ENCODE results near the gene C5orf63. TPM values are rescaled to one million over a fixed set of nuclear protein-coding genes. Genes with fewer than 3 reads are reported as not detected.
"Not testable (repeated sequence)": the region's sequence is repeated elsewhere in the genome, so short reads cannot be mapped to it uniquely, and the experiment has no call there.

C5orf63 gene
- 1 to 10 TPM; 4.1 to 4.5 TPM for polyA plus RNA-seq

DNA sequence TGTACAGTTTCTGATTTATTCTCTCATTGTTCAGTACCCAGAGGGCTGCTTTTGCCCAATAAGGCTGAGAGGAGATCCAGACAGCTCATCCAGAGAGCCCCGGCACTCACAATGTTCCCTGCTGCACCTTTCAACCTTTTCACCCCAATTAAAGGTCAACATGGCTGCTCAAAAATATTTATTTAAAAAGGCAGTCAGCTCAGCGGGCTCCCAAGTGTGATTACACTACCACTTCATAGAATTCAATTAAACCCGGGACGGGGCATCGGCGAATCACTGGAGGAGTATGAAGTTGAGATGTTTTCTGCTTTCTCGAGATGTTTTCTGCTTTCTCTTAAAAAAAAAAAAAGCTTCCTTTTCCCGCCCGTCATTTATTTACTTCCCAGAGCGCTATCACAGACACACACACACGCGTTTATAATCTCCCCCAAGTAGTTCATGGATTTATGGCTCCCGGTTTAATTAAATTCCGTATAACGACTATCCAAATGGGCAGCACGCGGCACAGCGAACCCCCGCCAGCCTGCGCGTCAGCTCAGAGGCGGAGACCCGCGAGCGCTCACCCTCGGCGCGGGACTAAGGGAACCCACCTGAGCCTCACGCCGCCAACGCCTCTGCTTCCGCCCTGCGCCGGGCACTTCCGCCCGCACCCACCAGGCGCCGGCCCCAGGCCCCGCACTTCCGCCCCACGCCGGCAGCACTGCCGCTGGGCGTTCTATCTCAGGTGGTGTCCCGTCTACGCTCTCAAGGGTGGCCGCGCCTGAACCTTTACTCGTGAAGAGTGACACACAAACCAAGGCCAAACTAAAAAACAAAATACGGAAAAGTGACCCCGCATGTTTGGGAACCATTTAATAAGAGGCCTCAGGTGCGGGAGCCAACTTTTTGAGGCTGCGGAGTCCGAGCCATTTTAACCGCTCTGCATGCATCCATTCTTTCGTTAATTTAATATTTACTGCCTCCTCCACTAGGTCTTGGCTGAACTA, at the start of gene C5orf63:
TSS of gene C5orf63 (minus strand) at position 642 of the 986 bp plus-strand sequence. CDS start 14,507 bp downstream, outside the sequence.
- Histone ChIP-seq H3K36me3 (ENCODE audit: control insufficient read depth in 2 of 2, insufficient read depth in 2 of 2, low read length in 1 of 2) (no peaks in the 10 kb centered on the region), H3K9me3 (ENCODE audit: control insufficient read depth in 2 of 2, insufficient read depth in 1 of 2, low read depth in 1 of 2, low read length in 1 of 2) (no peaks in the 10 kb centered on the region), H3K27ac (ENCODE audit: low read depth in 2 of 2, low read length in 1 of 2) (peak within 1 kb of the TSS in 1 of 2 donors; percentile 57), H3K4me1 (ENCODE audit: control insufficient read depth in 2 of 2, insufficient read depth in 2 of 2, low read length in 1 of 2) (no peaks in the 10 kb centered on the region), H3K27me3 (ENCODE audit: control insufficient read depth in 1 of 2, insufficient read depth in 2 of 2, low read length in 2 of 2) (no peaks in the 10 kb centered on the region), H3K4me3 (ENCODE audit: low read depth in 1 of 2, low read length in 2 of 2) (peak within 1 kb of the TSS; percentile 65 to 71)
- WGBS, 2 donors: 19 to 20% methylated on average over 56 of the region's 56 CpGs

GRCh38 chr5:127112347-127112864, 39.1 kb upstream of the C5orf63 start:
- WGBS, 2 donors: 94 to 96% methylated on average over 3 of the region's 3 CpGs
- Histone ChIP-seq H3K9me3 (ENCODE audit: control insufficient read depth in 2 of 2, insufficient read depth in 1 of 2, low read depth in 1 of 2, low read length in 1 of 2) (no peaks in the 10 kb centered on the region), H3K4me3 (ENCODE audit: low read depth in 1 of 2, low read length in 2 of 2) (no peak overlapping the region), H3K27me3 (ENCODE audit: control insufficient read depth in 1 of 2, insufficient read depth in 2 of 2, low read length in 2 of 2) (no peaks in the 10 kb centered on the region), H3K36me3 (ENCODE audit: control insufficient read depth in 2 of 2, insufficient read depth in 2 of 2, low read length in 1 of 2) (no peaks in the 10 kb centered on the region), H3K27ac (ENCODE audit: low read depth in 2 of 2, low read length in 1 of 2) (no peak overlapping the region), H3K4me1 (ENCODE audit: control insufficient read depth in 2 of 2, insufficient read depth in 2 of 2, low read length in 1 of 2) (no peaks in the 10 kb centered on the region)

GRCh38 chr5:127111112-127111511, 37.8 kb upstream of the C5orf63 start:
- WGBS, 2 donors: 74 to 75% methylated on average over 2 of the region's 2 CpGs
- Histone ChIP-seq H3K4me3 (ENCODE audit: low read depth in 1 of 2, low read length in 2 of 2) (no peak overlapping the region), H3K27ac (ENCODE audit: low read depth in 2 of 2, low read length in 1 of 2) (no peak overlapping the region), H3K9me3 (ENCODE audit: control insufficient read depth in 2 of 2, insufficient read depth in 1 of 2, low read depth in 1 of 2, low read length in 1 of 2) (no peaks in the 10 kb centered on the region), H3K27me3 (ENCODE audit: control insufficient read depth in 1 of 2, insufficient read depth in 2 of 2, low read length in 2 of 2) (no peaks in the 10 kb centered on the region), H3K36me3 (ENCODE audit: control insufficient read depth in 2 of 2, insufficient read depth in 2 of 2, low read length in 1 of 2) (no peaks in the 10 kb centered on the region), H3K4me1 (ENCODE audit: control insufficient read depth in 2 of 2, insufficient read depth in 2 of 2, low read length in 1 of 2) (no peaks in the 10 kb centered on the region)

DNA sequence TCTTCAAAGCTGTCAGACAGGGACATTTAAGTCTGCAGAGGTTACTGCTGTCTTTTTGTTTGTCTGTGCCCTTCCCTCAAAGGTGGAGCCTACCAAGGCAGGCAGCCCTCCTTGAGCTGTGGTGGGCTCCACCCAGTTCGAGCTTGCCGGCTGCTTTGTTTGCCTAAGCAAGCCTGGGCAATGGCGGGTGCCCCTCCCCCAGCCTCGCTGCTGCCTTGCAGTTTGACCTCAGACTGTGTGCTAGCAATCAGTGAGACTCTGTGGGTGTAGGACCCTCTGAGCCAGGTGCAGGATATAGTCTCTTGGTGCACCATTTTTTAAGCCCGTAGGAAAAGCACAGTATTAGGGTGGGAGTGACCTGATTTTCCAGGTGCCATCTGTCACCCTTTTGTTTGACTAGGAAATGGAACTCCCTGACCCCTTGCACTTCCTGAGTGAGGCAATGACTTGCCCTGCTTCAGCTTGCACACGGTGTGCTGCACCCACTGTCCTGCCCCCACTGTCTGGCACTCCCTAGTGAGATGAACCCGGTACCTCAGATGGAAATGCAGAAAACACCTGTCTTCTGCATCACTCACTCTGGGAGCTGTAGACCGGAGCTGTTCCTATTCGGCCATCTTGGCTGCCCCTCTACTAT, 35.4 kb upstream of the C5orf63 start:
- H3K27ac ChIP-seq (ENCODE audit: low read depth in 2 of 2, low read length in 1 of 2); H3K4me3 ChIP-seq (ENCODE audit: low read depth in 1 of 2, low read length in 2 of 2); H3K27me3 ChIP-seq (ENCODE audit: control insufficient read depth in 1 of 2, insufficient read depth in 2 of 2, low read length in 2 of 2); H3K9me3 ChIP-seq (ENCODE audit: control insufficient read depth in 2 of 2, insufficient read depth in 1 of 2, low read depth in 1 of 2, low read length in 1 of 2); H3K36me3 ChIP-seq (ENCODE audit: control insufficient read depth in 2 of 2, insufficient read depth in 2 of 2, low read length in 1 of 2); H3K4me1 ChIP-seq (ENCODE audit: control insufficient read depth in 2 of 2, insufficient read depth in 2 of 2, low read length in 1 of 2): not testable (repeated sequence)
- WGBS, 2 donors: 50 to 59% methylated on average over 9 of the region's 9 CpGs

DNA sequence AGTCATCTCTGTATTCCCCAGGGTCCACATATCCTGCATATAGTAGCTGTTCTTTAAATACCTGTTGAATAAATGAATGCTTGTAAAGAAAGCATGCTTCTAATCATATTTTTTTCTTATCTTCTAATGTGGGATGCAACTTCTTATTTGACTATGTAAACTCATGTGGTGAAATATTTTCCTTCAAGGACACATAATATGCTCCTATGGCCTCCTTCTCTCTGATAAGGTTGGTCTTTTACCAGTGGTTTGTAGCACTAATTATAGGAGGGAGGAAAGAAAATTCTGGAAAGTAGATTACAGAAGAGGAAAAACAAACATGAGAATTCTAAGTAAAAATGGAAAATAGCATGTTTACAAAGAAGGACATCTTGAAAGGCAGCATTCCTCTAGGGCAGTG, 28.6 kb upstream of the C5orf63 start:
- no peak overlapping the region for H3K4me3 ChIP-seq (ENCODE audit: low read depth in 1 of 2, low read length in 2 of 2)
- H3K36me3 ChIP-seq (ENCODE audit: control insufficient read depth in 2 of 2, insufficient read depth in 2 of 2, low read length in 1 of 2): no peaks in the 10 kb centered on the region
- no peaks in the 10 kb centered on the region for H3K27me3 ChIP-seq (ENCODE audit: control insufficient read depth in 1 of 2, insufficient read depth in 2 of 2, low read length in 2 of 2)
- H3K9me3 ChIP-seq (ENCODE audit: control insufficient read depth in 2 of 2, insufficient read depth in 1 of 2, low read depth in 1 of 2, low read length in 1 of 2): no peaks in the 10 kb centered on the region
- H3K27ac ChIP-seq (ENCODE audit: low read depth in 2 of 2, low read length in 1 of 2): no peak overlapping the region
- no peaks in the 10 kb centered on the region for H3K4me1 ChIP-seq (ENCODE audit: control insufficient read depth in 2 of 2, insufficient read depth in 2 of 2, low read length in 1 of 2)

DNA sequence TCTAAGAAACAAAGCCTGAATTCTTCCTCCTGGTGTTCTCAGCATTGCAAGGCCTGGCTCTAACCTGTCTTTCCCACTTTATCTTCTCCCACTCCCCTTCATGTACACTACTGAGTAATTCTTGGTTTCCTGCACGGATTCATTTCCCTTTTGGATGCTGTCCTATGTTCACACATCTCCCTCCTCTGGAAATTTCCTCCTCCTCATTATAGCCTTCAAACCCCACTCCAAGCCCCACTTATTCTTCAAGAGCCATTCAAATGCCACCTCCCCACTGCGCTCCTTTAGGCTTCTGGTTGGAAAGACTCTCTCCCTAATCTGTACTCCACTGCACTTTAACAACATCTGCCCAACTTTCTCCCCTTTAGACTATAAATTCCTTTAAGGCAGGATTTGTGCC, 28.2 kb upstream of the C5orf63 start:
- 71 to 74% methylated on average over 2 of the region's 2 CpGs for WGBS, 2 donors
- H3K4me3 ChIP-seq (ENCODE audit: low read depth in 1 of 2, low read length in 2 of 2): no peak overlapping the region
- H3K9me3 ChIP-seq (ENCODE audit: control insufficient read depth in 2 of 2, insufficient read depth in 1 of 2, low read depth in 1 of 2, low read length in 1 of 2): no peaks in the 10 kb centered on the region
- no peaks in the 10 kb centered on the region for H3K36me3 ChIP-seq (ENCODE audit: control insufficient read depth in 2 of 2, insufficient read depth in 2 of 2, low read length in 1 of 2)
- H3K4me1 ChIP-seq (ENCODE audit: control insufficient read depth in 2 of 2, insufficient read depth in 2 of 2, low read length in 1 of 2): no peaks in the 10 kb centered on the region
- H3K27me3 ChIP-seq (ENCODE audit: control insufficient read depth in 1 of 2, insufficient read depth in 2 of 2, low read length in 2 of 2): no peaks in the 10 kb centered on the region
- no peak overlapping the region for H3K27ac ChIP-seq (ENCODE audit: low read depth in 2 of 2, low read length in 1 of 2)

GRCh38 chr5:127098241-127098640, 24.9 kb upstream of the C5orf63 start:
- no peaks in the 10 kb centered on the region for H3K27me3 ChIP-seq (ENCODE audit: control insufficient read depth in 1 of 2, insufficient read depth in 2 of 2, low read length in 2 of 2)
- no peaks in the 10 kb centered on the region for H3K9me3 ChIP-seq (ENCODE audit: control insufficient read depth in 2 of 2, insufficient read depth in 1 of 2, low read depth in 1 of 2, low read length in 1 of 2)
- H3K27ac ChIP-seq (ENCODE audit: low read depth in 2 of 2, low read length in 1 of 2): no peak overlapping the region
- 50 to 63% methylated on average over 3 of the region's 3 CpGs for WGBS, 2 donors
- H3K4me3 ChIP-seq (ENCODE audit: low read depth in 1 of 2, low read length in 2 of 2): no peak overlapping the region
- no peaks in the 10 kb centered on the region for H3K4me1 ChIP-seq (ENCODE audit: control insufficient read depth in 2 of 2, insufficient read depth in 2 of 2, low read length in 1 of 2)
- H3K36me3 ChIP-seq (ENCODE audit: control insufficient read depth in 2 of 2, insufficient read depth in 2 of 2, low read length in 1 of 2): no peaks in the 10 kb centered on the region

DNA sequence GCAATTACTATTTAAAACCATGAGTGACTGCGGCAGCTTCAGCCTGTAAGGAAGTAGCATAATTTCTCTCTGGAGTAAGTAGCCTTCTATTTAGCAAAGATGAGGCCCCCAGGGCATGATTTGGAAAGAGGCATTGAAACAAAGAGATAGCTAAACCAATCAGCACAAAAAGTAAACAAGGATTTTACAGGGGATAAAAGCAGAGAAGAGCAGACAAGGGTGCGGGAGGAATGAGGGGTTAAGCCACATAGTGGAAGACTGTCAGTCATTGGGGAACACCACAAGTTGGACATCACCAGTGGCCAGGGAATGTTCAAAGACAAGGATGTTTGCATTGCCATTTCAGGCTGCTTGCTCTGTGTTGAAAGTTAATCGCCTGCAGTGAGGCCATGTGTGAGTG, 24.0 kb upstream of the C5orf63 start:
- Histone ChIP-seq H3K27ac (ENCODE audit: low read depth in 2 of 2, low read length in 1 of 2) (no peak overlapping the region), H3K4me3 (ENCODE audit: low read depth in 1 of 2, low read length in 2 of 2) (no peak overlapping the region), H3K4me1 (ENCODE audit: control insufficient read depth in 2 of 2, insufficient read depth in 2 of 2, low read length in 1 of 2) (no peaks in the 10 kb centered on the region), H3K36me3 (ENCODE audit: control insufficient read depth in 2 of 2, insufficient read depth in 2 of 2, low read length in 1 of 2) (no peaks in the 10 kb centered on the region), H3K9me3 (ENCODE audit: control insufficient read depth in 2 of 2, insufficient read depth in 1 of 2, low read depth in 1 of 2, low read length in 1 of 2) (no peaks in the 10 kb centered on the region), H3K27me3 (ENCODE audit: control insufficient read depth in 1 of 2, insufficient read depth in 2 of 2, low read length in 2 of 2) (no peaks in the 10 kb centered on the region)
- WGBS, 2 donors: 73 to 74% methylated on average over 3 of the region's 3 CpGs

- 84 to 85% methylated on average over 9 of the region's 9 CpGs for WGBS, 2 donors
Measured at GRCh38 chr5:127096328-127096993, 23.2 kb upstream of the C5orf63 start.

More at GRCh38 chr5:127096328-127096993, 23.2 kb upstream of the C5orf63 start:
- H3K27ac ChIP-seq (ENCODE audit: low read depth in 2 of 2, low read length in 1 of 2): no peak overlapping the region
- no peaks in the 10 kb centered on the region for H3K9me3 ChIP-seq (ENCODE audit: control insufficient read depth in 2 of 2, insufficient read depth in 1 of 2, low read depth in 1 of 2, low read length in 1 of 2)
- H3K36me3 ChIP-seq (ENCODE audit: control insufficient read depth in 2 of 2, insufficient read depth in 2 of 2, low read length in 1 of 2): no peaks in the 10 kb centered on the region
- no peak overlapping the region for H3K4me3 ChIP-seq (ENCODE audit: low read depth in 1 of 2, low read length in 2 of 2)
- H3K4me1 ChIP-seq (ENCODE audit: control insufficient read depth in 2 of 2, insufficient read depth in 2 of 2, low read length in 1 of 2): no peaks in the 10 kb centered on the region
- H3K27me3 ChIP-seq (ENCODE audit: control insufficient read depth in 1 of 2, insufficient read depth in 2 of 2, low read length in 2 of 2): no peaks in the 10 kb centered on the region
